K562 (cell line): ENCODE measurements around the gene CD40LG. TPM values are rescaled to one million over a fixed set of nuclear protein-coding genes. Genes with fewer than 3 reads are reported as not detected.
A peak's percentile ranks its signal among the peaks of the same experiment; 100 is the strongest.

Experiments used
- ATAC-seq: fragments of 200-7000 bp; cut with Tn5 transposase; 3 replicates; pipeline ENCODE4 v1.9.1; 2020; ENCODE audit warnings: moderate library complexity
- BruUV-seq: library from RNA; stranded (reverse); fragments of 400-500 nt; replicated peaks from 2 replicates; lab custom pipeline; 2021; lab: Mats Ljungman, UMichigan
- CTCF ChIA-PET: fragments of 300-600 bp; formaldehyde crosslinking; extraction: SDS; loops from one replicate; lab custom pipeline; 2021; ENCODE audit warnings: low intra/inter-chr PET ratio; lab: Yijun Ruan, JAX
- POLR2A ChIA-PET: fragments of 300-600, 350-650 bp; sonication (Branson Sonifier 250); formaldehyde crosslinking; extraction: SDS; loops from one replicate; lab custom pipeline; 2021; ENCODE audit warnings: antibody characterized with exemption, inconsistent platforms; lab: Yijun Ruan, JAX
- DNase-seq, 4 experiments: peaks; one replicate each; pipeline versions ENCODE4 v3.0.0 to v3.0.0-alpha.2; 2011 to 2018; ENCODE audit warnings: low spot score in 3 of 4, mixed read lengths in 3 of 4; ENCODE audit errors: extremely low read depth in 1 of 4
- FAIRE-seq: peaks from 2 replicates; lab custom pipeline; 2011; peaks lifted over from hg19 to GRCh38; lab: Jason Lieb, UNC
- H2AFZ ChIP-seq: 2 replicates; pipeline ENCODE4 v1.6.0; 2011; ENCODE audit warnings: low read depth, low read length, control low read depth, inconsistent platforms
- H3K27ac ChIP-seq: fragments of 200-600 bp; 3 replicates; pipeline ENCODE4 v1.8.0; 2011; ENCODE audit warnings: low read depth, mild to moderate bottlenecking, control low read depth, inconsistent platforms, low read length, moderate library complexity, mixed read lengths; ENCODE audit errors: extremely low read depth
- H3K27me3 ChIP-seq, 2 experiments: fragments of 300-600 bp in 1 of 2; 2 replicates in 1 of 2; 3 replicates in 1 of 2; pipeline versions ENCODE4 v1.6.0 to v1.8.0; 2011; ENCODE audit warnings: inconsistent platforms in 2 of 2, low read length in 2 of 2, mild to moderate bottlenecking in 1 of 2, mixed read lengths in 1 of 2, moderate library complexity in 1 of 2; ENCODE audit not compliant: control insufficient read depth in 2 of 2, insufficient read depth in 2 of 2
- H3K36me3 ChIP-seq: fragments of 300-600 bp; 3 replicates; pipeline ENCODE4 v1.8.0; 2011; ENCODE audit warnings: mild to moderate bottlenecking, low read length, inconsistent platforms; ENCODE audit not compliant: control insufficient read depth, insufficient read depth
- H3K4me1 ChIP-seq, 2 experiments: fragments of 200-600 bp in 1 of 2; replicated peaks in 1 of 2; 2 replicates in 1 of 2; 3 replicates in 1 of 2; pipeline versions ENCODE4 v1.5.1 to v1.8.0; 2011; ENCODE audit warnings: inconsistent platforms in 2 of 2, low read length in 2 of 2, mild to moderate bottlenecking in 1 of 2, mixed read lengths in 1 of 2, moderate library complexity in 1 of 2; ENCODE audit not compliant: control insufficient read depth in 2 of 2, insufficient read depth in 2 of 2
- H3K4me2 ChIP-seq: 2 replicates; pipeline ENCODE4 v1.6.1; 2011; ENCODE audit warnings: low read length, control low read depth, inconsistent platforms, mixed read lengths; ENCODE audit not compliant: insufficient read depth
- H3K4me3 ChIP-seq: fragments of 200-600 bp; sonication (generic), shearing (Covaris generic); 2 replicates; pipeline ENCODE4 v1.5.1; 2016; ENCODE audit warnings: control low read depth, inconsistent platforms
- H3K79me2 ChIP-seq: fragments of 200-600 bp; 3 replicates; pipeline ENCODE4 v1.8.0; 2011; ENCODE audit warnings: low read length, inconsistent platforms; ENCODE audit not compliant: control insufficient read depth, insufficient read depth
- H3K9ac ChIP-seq, 2 experiments: 2 replicates each; pipeline versions ENCODE4 v1.6.0 to v1.6.1; 2011; ENCODE audit warnings: low read depth in 2 of 2, low read length in 2 of 2, control low read depth in 1 of 2, inconsistent platforms in 1 of 2, mild to moderate bottlenecking in 1 of 2, mixed read lengths in 1 of 2; ENCODE audit not compliant: insufficient read depth in 1 of 2
- H3K9me1 ChIP-seq: one replicate; pipeline ENCODE4 v1.6.0; 2011; ENCODE audit warnings: inconsistent platforms, mild to moderate bottlenecking, low read length, moderate library complexity; ENCODE audit not compliant: control insufficient read depth, insufficient read depth
- H3K9me3 ChIP-seq: replicated peaks from 2 replicates; pipeline ENCODE4 v1.5.1; 2011; ENCODE audit warnings: low read depth, low read length, inconsistent platforms; ENCODE audit not compliant: control insufficient read depth, insufficient read depth
- H4K20me1 ChIP-seq: replicated peaks from 2 replicates; pipeline ENCODE4 v1.6.1; 2011; ENCODE audit warnings: low read length, inconsistent platforms, mixed read lengths; ENCODE audit not compliant: control insufficient read depth, insufficient read depth
- ELF4 ChIP-seq: fragments of 450-650 bp; formaldehyde crosslinking; IDR thresholded peaks from 2 replicates; pipeline ENCODE4 v1.4.0; 2022; ENCODE audit warnings: missing genetic modification characterization
- KDM4B ChIP-seq, 2 experiments: fragments of 450-650 bp in 1 of 2; sonication (generic) in 1 of 2; IDR thresholded peaks; 2 replicates each; pipeline ENCODE4 v1.6.1; 2016 to 2017; ENCODE audit warnings: borderline replicate concordance in 2 of 2, antibody characterized with exemption in 1 of 2, low read depth in 1 of 2, mild to moderate bottlenecking in 1 of 2
- MYC ChIP-seq, 2 experiments: fragments of 250-450 bp in 1 of 2; sonication (Bioruptor Pico) in 1 of 2; IDR thresholded peaks; 2 replicates each; pipeline versions ENCODE4 v1.5.1 to v1.6.1; 2012 to 2021; ENCODE audit warnings: low read depth in 2 of 2, borderline replicate concordance in 1 of 2, improper control_type of control experiment in 1 of 2, low read length in 1 of 2, mild to moderate bottlenecking in 1 of 2, moderate library complexity in 1 of 2
- NFIC ChIP-seq: fragments of 450-650 bp; IDR thresholded peaks from 2 replicates; pipeline ENCODE4 v1.6.1; 2017; ENCODE audit warnings: mild to moderate bottlenecking, inconsistent platforms
- ZNF57 ChIP-seq: fragments of 450-650 bp; formaldehyde crosslinking; IDR thresholded peaks from 2 replicates; pipeline ENCODE4 v1.4.0; 2020; ENCODE audit warnings: mild to moderate bottlenecking, moderate library complexity
- WGBS: fragments of 100-300 bp; shearing (Covaris generic); methylation state at CpG from one replicate; pipeline ENCODE4 v1.1.6; 2016; ENCODE audit warnings: low coverage, mixed read lengths; ENCODE audit not compliant: insufficient coverage; ENCODE audit errors: missing lambda C conversion rate; 5-methylcytosine and 5-hydroxymethylcytosine counted together
- in situ Hi-C: fragments of 300-500 bp; cut with MboI; formaldehyde crosslinking; loops from 4 replicates; pipeline ENCODE4 v1.15.0; 2018; ENCODE audit warnings: inconsistent platforms, mixed read lengths
- intact Hi-C: fragments of 100-400 bp; cut with micrococcal nuclease; formaldehyde crosslinking; loops from 2 replicates; pipeline ENCODE4 v1.14.2; 2022
- polyA plus RNA-seq, 8 experiments: library from polyadenylated mRNA; depleted of rRNA in 4 of 8; stranded (reverse) in 5 of 8; unstranded in 3 of 8; fragments of >200 nt; fragmentation: Nextera tagmentation in 2 of 8; fragmentation: Illumina TruSeq in 1 of 8; extraction: Ambion mirVana in 2 of 8; extraction: Trizol in 1 of 8; gene quantifications; 2 replicates each; pipeline versions ENCODE4 v1.2.1 to v1.2.3, GENCODE V29; 2011 to 2014; ENCODE audit warnings: inconsistent platforms in 1 of 8, missing spikeins in 1 of 8
- total RNA-seq, 7 experiments: library from RNA; depleted of rRNA in 6 of 7; stranded (reverse); fragments of >200 nt in 6 of 7; fragmentation: Illumina TruSeq in 2 of 7; extraction: Trizol in 2 of 7; gene quantifications; 2 replicates each; pipeline versions ENCODE4 v1.2.1 to v1.2.3, GENCODE V29; 2011 to 2021; ENCODE audit warnings: low replicate concordance in 1 of 7

The CD40LG gene
- total and polyA plus RNA-seq, 9 of the 15 experiments (the other 6 are each of a cell fraction or from before 2014, with no cell fraction given), result 0.11 TPM; not detected in 8

DNA sequence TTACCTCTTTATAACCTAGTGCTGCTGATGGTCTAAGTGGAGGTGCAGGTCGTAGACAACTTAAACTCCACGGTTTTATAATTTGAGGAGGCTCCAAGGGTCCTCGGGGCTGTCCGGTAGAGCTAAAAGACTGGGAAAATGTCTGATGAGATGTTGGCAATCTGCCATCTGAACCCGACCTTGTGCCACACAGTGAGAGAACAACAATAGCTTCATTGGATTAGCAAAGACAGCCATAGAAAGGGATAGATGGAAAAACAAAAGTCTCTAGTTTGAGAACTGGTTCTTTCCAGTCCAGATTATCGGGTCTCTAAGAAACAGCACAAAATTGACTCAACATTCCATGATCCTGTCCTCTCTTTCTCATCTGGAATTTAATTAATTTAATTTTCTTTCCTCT, 31.6 kb downstream of the CD40LG start:
- Histone ChIP-seq H3K9me3 (no peaks in the 10 kb centered on the region), H3K27ac (no peak overlapping the region), H3K9me1 (no peaks in the 10 kb centered on the region), H3K9ac (no peak overlapping the region), H3K27me3 (no peaks in the 10 kb centered on the region), H3K4me1 (no peaks in the 10 kb centered on the region), H4K20me1 (no peaks in the 10 kb centered on the region), H3K36me3 (no peaks in the 10 kb centered on the region), H3K79me2 (no peaks in the 10 kb centered on the region), H3K4me3 (no peak overlapping the region), H2AFZ (no peak overlapping the region), H3K4me2 (no peak overlapping the region)
- ChIA-PET POLR2A (no interaction called here), CTCF (no interaction called here)
- ATAC-seq (no peak), FAIRE-seq (no peak), DNase-seq (no peak)
- TF ChIP-seq NFIC (peak; percentile 29; the same call in 1 of the 2 replicates), KDM4B (IDR thresholded peaks at IDR 0.05; ENCODE audit: borderline replicate concordance in 2 of 2, low read depth in 1 of 2) (no peak)
- no TSS peak for BruUV-seq
- in situ Hi-C loops, result loop anchor here (25.0 kb wide), 1 partner anchor 642 kb away; no protein-coding TSS in a partner anchor
- intact Hi-C loops, result no loop called here
- WGBS, result 18% methylated on average over 6 of the region's 6 CpGs

DNA sequence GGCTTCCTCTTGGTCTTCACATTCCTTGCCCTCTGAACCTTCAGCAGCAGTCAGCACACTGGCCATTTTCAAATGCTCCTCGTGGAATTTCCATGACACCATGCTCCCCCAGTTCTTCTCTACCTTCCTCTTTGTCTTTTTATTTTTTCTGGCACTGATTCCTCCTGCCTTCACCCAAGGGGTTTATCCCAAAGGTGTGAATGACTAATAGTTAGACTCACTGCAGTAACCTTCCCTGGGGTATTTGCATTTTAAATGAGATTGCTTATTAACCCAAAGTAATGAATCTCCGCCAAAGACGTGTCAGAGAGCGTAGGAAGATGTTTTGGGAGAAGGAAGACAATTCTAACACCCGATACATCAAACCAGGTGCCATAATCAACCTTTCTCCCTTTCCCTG, 36.2 kb downstream of the CD40LG start:
- H3K4me2 ChIP-seq, result no peak overlapping the region
- H3K27ac ChIP-seq, result no peak overlapping the region
- FAIRE-seq (no peak), ATAC-seq (no peak), DNase-seq (no peak)
- H3K4me1 ChIP-seq, result no peaks in the 10 kb centered on the region
- no peaks in the 10 kb centered on the region for H3K27me3 ChIP-seq
- H3K36me3 ChIP-seq, result no peaks in the 10 kb centered on the region
- no peak overlapping the region for H3K9ac ChIP-seq
- WGBS, result 45% methylated on average over 5 of the region's 5 CpGs
- no peaks in the 10 kb centered on the region for H4K20me1 ChIP-seq
- POLR2A ChIA-PET, result no interaction called here
- no peak overlapping the region for H2AFZ ChIP-seq
- intact Hi-C loops, result loop anchor here (5.0 kb wide), 1 partner anchor 187 kb away; the partner anchor contains the start of gene HTATSF1
- no peaks in the 10 kb centered on the region for H3K9me1 ChIP-seq
- no peak overlapping the region for H3K4me3 ChIP-seq
- H3K9me3 ChIP-seq, result no peaks in the 10 kb centered on the region
- CTCF ChIA-PET, result no interaction called here
- in situ Hi-C loops, result loop anchor here (25.0 kb wide), 1 partner anchor 647 kb away; no protein-coding TSS in a partner anchor
- BruUV-seq, result no TSS peak
- H3K79me2 ChIP-seq, result no peaks in the 10 kb centered on the region
- TF ChIP-seq ZNF57 (CRISPR knock-in tag) (no peak), MYC (IDR thresholded peaks at IDR 0.05; ENCODE audit: low read depth, low read length) (no peak), MYC (CRISPR knock-in tag; IDR thresholded peaks at IDR 0.05; ENCODE audit: borderline replicate concordance, low read depth) (no peak), ELF4 (CRISPR knock-in tag) (no peak)
